NT2/D1 (cell line): ENCODE results near the gene PRKCH.

Experiments
- SUZ12 ChIP-seq: IDR thresholded peaks from 2 replicates; pipeline ENCODE4 v1.6.1; 2011; ENCODE audit not compliant: insufficient read length, insufficient read depth; ENCODE audit errors: extremely low read depth
- YY1 ChIP-seq: IDR thresholded peaks from 2 replicates; pipeline ENCODE4 v1.6.1; 2011; ENCODE audit not compliant: insufficient read length, insufficient read depth
- ZNF274 ChIP-seq: IDR thresholded peaks from 2 replicates; pipeline ENCODE4 v1.6.1; 2011; ENCODE audit warnings: mild to moderate bottlenecking, low read depth, low read length

DNA sequence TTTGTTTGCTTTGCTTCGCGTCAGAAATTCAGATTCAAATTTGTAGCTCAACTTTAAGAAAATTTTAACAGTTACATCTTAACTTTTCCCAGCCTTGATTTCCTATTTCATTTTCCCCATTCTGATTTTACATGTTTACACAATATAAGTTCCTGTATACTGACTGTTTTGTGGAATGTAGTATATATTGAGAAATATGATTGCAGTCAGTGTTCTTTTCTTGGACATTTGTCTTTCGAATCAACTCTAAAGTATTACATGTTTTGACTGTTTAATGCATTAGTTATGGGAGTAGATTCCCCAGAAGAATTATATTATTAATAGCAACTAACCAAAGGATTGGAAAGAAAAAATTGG, 48.1 kb downstream of the PRKCH start:
- TF ChIP-seq ZNF274: no peak
- TF ChIP-seq YY1: no peak
- TF ChIP-seq SUZ12: no peak
